IMR-90 (cell line): ENCODE measurements around the gene HRH3. TPM values are rescaled to one million over a fixed set of nuclear protein-coding genes. Genes with fewer than 3 reads are reported as not detected.

ENCODE experiments used
- ATAC-seq: fragments of 200-7000 bp; cut with Tn5 transposase; 2 replicates; pipeline ENCODE4 v1.9.1; 2020; ENCODE audit warnings: low read depth, mild to moderate bottlenecking, moderate library complexity
- BruUV-seq: library from RNA; stranded (reverse); fragments of 400-500 nt; replicated peaks from 2 replicates; lab custom pipeline; 2021; lab: Mats Ljungman, UMichigan
- CTCF ChIA-PET: fragments of 300-600 bp; formaldehyde crosslinking; extraction: SDS; loops from one replicate; lab custom pipeline; 2021; ENCODE audit warnings: antibody characterized with exemption; lab: Yijun Ruan, JAX
- POLR2A ChIA-PET: fragments of 300-600 bp; sonication (Branson Sonifier 250); formaldehyde crosslinking; loops from one replicate; lab custom pipeline; 2022; ENCODE audit warnings: antibody characterized with exemption; ENCODE audit not compliant: unreplicated experiment; lab: Charles Lee
- DNase-seq: peaks from one replicate; pipeline ENCODE4 v3.0.0; 2013
- H2AFZ ChIP-seq: replicated peaks from 2 replicates; pipeline ENCODE3; 2013; ENCODE audit warnings: low read length, mild to moderate bottlenecking; ENCODE audit not compliant: poor library complexity
- H2AK5ac ChIP-seq: 2 replicates; pipeline ENCODE4 v1.6.1; 2013; ENCODE audit warnings: low read depth, low read length, inconsistent platforms
- H2AK9ac ChIP-seq: replicated peaks from 2 replicates; pipeline ENCODE3; 2013; ENCODE audit warnings: mild to moderate bottlenecking, low read depth, low read length, moderate library complexity; ENCODE audit not compliant: poor library complexity
- H2BK120ac ChIP-seq: 2 replicates; pipeline ENCODE4 v1.6.1; 2013; ENCODE audit warnings: low read depth, low read length, inconsistent platforms
- H2BK15ac ChIP-seq: 3 replicates; pipeline ENCODE4 v1.6.1; 2013; ENCODE audit warnings: low read depth, low read length, inconsistent platforms
- H2BK20ac ChIP-seq: 2 replicates; pipeline ENCODE4 v1.6.1; 2013; ENCODE audit warnings: low read depth, mild to moderate bottlenecking, inconsistent platforms, low read length, moderate library complexity
- H2BK5ac ChIP-seq: 2 replicates; pipeline ENCODE4 v1.6.1; 2013; ENCODE audit warnings: mild to moderate bottlenecking, low read depth, low read length, inconsistent platforms; ENCODE audit not compliant: poor library complexity, severe bottlenecking
- H3K14ac ChIP-seq: replicated peaks from 2 replicates; pipeline ENCODE4 v1.6.1; 2013; ENCODE audit warnings: low read depth, low read length, inconsistent platforms
- H3K18ac ChIP-seq: 2 replicates; pipeline ENCODE4 v1.6.1; 2013; ENCODE audit warnings: low read depth, low read length, control low read depth
- H3K23ac ChIP-seq: 2 replicates; pipeline ENCODE4 v1.6.1; 2013; ENCODE audit warnings: low read depth, low read length, inconsistent platforms
- H3K27ac ChIP-seq: 2 replicates; pipeline ENCODE4 v1.5.1; 2013; ENCODE audit warnings: mild to moderate bottlenecking, control low read depth, low read length; ENCODE audit not compliant: insufficient read depth
- H3K27me3 ChIP-seq: 2 replicates; pipeline ENCODE4 v1.6.1; 2013; ENCODE audit warnings: low read length; ENCODE audit not compliant: control insufficient read depth, insufficient read depth
- H3K36me3 ChIP-seq: 2 replicates; pipeline ENCODE4 v1.6.1; 2013; ENCODE audit warnings: low read length, mixed read lengths; ENCODE audit not compliant: control insufficient read depth, insufficient read depth
- H3K4ac ChIP-seq: 2 replicates; pipeline ENCODE4 v1.6.1; 2013; ENCODE audit warnings: low read depth, low read length, inconsistent platforms
- H3K4me1 ChIP-seq: 2 replicates; pipeline ENCODE4 v1.6.1; 2013; ENCODE audit warnings: low read length, mixed read lengths; ENCODE audit not compliant: control insufficient read depth, insufficient read depth
- H3K4me2 ChIP-seq: 2 replicates; pipeline ENCODE4 v1.6.1; 2013; ENCODE audit warnings: low read depth, mild to moderate bottlenecking, control low read depth, low read length, moderate library complexity
- H3K4me3 ChIP-seq: 2 replicates; pipeline ENCODE4 v1.5.1; 2013; ENCODE audit warnings: low read depth, mild to moderate bottlenecking, control low read depth, low read length, moderate library complexity; ENCODE audit not compliant: insufficient read depth
- H3K56ac ChIP-seq: 2 replicates; pipeline ENCODE4 v1.6.1; 2013; ENCODE audit warnings: low read length, inconsistent platforms; ENCODE audit not compliant: insufficient read depth; ENCODE audit errors: extremely low read depth
- H3K79me1 ChIP-seq, 2 experiments: 2 replicates each; pipeline ENCODE4 v1.6.1; 2013; ENCODE audit warnings: low read length in 2 of 2, inconsistent platforms in 1 of 2, low read depth in 1 of 2
- H3K9ac ChIP-seq: 2 replicates; pipeline ENCODE4 v1.6.1; 2013; ENCODE audit warnings: low read depth, low read length, control low read depth
- H3K9me1 ChIP-seq: 2 replicates; pipeline ENCODE4 v1.6.1; 2013; ENCODE audit warnings: low read length, inconsistent platforms; ENCODE audit not compliant: insufficient read depth
- H3K9me3 ChIP-seq: 2 replicates; pipeline ENCODE4 v1.6.1; 2013; ENCODE audit warnings: low read length; ENCODE audit not compliant: control insufficient read depth, insufficient read depth
- H4K20me1 ChIP-seq: 2 replicates; pipeline ENCODE4 v1.6.1; 2013; ENCODE audit warnings: low read length, inconsistent platforms; ENCODE audit not compliant: insufficient read depth
- H4K5ac ChIP-seq: 2 replicates; pipeline ENCODE4 v1.6.1; 2013; ENCODE audit warnings: mild to moderate bottlenecking, low read depth, low read length, control low read depth
- H4K8ac ChIP-seq, 2 experiments: 2 replicates each; pipeline ENCODE4 v1.6.1; 2013; ENCODE audit warnings: low read depth in 2 of 2, low read length in 2 of 2, control low read depth in 1 of 2, inconsistent platforms in 1 of 2
- H4K91ac ChIP-seq: 2 replicates; pipeline ENCODE4 v1.6.1; 2013; ENCODE audit warnings: low read depth, low read length, inconsistent platforms; ENCODE audit not compliant: insufficient read depth
- CEBPB ChIP-seq: IDR thresholded peaks from 2 replicates; pipeline ENCODE4 v1.6.1; 2012; ENCODE audit warnings: low read depth, low read length, improper control_type of control experiment
- CHD1 ChIP-seq: IDR thresholded peaks from 2 replicates; pipeline ENCODE4 v1.6.1; 2012; ENCODE audit warnings: low read depth, low read length, improper control_type of control experiment
- CTCF ChIP-seq: conservative IDR thresholded peaks from 2 replicates; pipeline ENCODE4 v1.5.1; 2012; ENCODE audit warnings: mild to moderate bottlenecking, low read depth, low read length, improper control_type of control experiment
- ELK1 ChIP-seq: fragments of 150-350 bp; IDR thresholded peaks from 2 replicates; pipeline ENCODE4 v1.6.1; 2016; ENCODE audit warnings: low read depth, mild to moderate bottlenecking, low read length, moderate library complexity, borderline replicate concordance
- MAZ ChIP-seq: IDR thresholded peaks from 2 replicates; pipeline ENCODE4 v1.6.1; 2012; ENCODE audit warnings: low read depth, mild to moderate bottlenecking, low read length, improper control_type of control experiment, moderate library complexity, borderline replicate concordance
- MXI1 ChIP-seq: IDR thresholded peaks from 2 replicates; pipeline ENCODE4 v1.6.1; 2012; ENCODE audit warnings: low read depth, mild to moderate bottlenecking, low read length, moderate library complexity, borderline replicate concordance
- NFE2L2 ChIP-seq: fragments of 150-350 bp; IDR thresholded peaks from 2 replicates; pipeline ENCODE4 v1.6.1; 2016; ENCODE audit warnings: low read depth, mild to moderate bottlenecking, low read length
- POLR2A ChIP-seq: IDR thresholded peaks from 2 replicates; pipeline ENCODE4 v1.6.1; 2012; ENCODE audit warnings: mild to moderate bottlenecking, low read depth, low read length
- RAD21 ChIP-seq: IDR thresholded peaks from 2 replicates; pipeline ENCODE4 v1.6.1; 2012; ENCODE audit warnings: low read length, improper control_type of control experiment
- RFX5 ChIP-seq: IDR thresholded peaks from 2 replicates; pipeline ENCODE4 v1.8.0; 2012; ENCODE audit warnings: low read depth, mild to moderate bottlenecking, low read length, moderate library complexity
- SMC3 ChIP-seq: fragments of 150-350 bp; IDR thresholded peaks from 2 replicates; pipeline ENCODE4 v1.6.1; 2016; ENCODE audit warnings: low read depth, mild to moderate bottlenecking, antibody characterized with exemption, low read length, moderate library complexity
- USF2 ChIP-seq: fragments of 150-350 bp; IDR thresholded peaks from 2 replicates; pipeline ENCODE4 v1.6.1; 2017; ENCODE audit warnings: mild to moderate bottlenecking, antibody characterized with exemption, low read length, low read depth
- WGBS, 2 experiments: methylation state at CpG; one replicate each; pipeline versions ENCODE4 v1.1.5 to v1.1.7; 2013; ENCODE audit warnings: missing lambda C conversion rate in 2 of 2; ENCODE audit not compliant: insufficient read length in 1 of 2; ENCODE audit errors: extremely low coverage in 2 of 2; 5-methylcytosine and 5-hydroxymethylcytosine counted together
- dilution Hi-C: fragments of 300-500 bp; cut with HindIII; formaldehyde crosslinking; loops from one replicate; pipeline ENCODE4 v1.14.3; 2018; ENCODE audit warnings: low sequenced_read_pairs; ENCODE audit not compliant: unreplicated experiment
- in situ Hi-C: fragments of 300-500 bp; cut with MboI; formaldehyde crosslinking; loops from 3 replicates; pipeline ENCODE4 v1.14.3; 2019; ENCODE audit warnings: low sequenced_read_pairs, inconsistent platforms, mixed read lengths
- intact Hi-C: fragments of 100-400 bp; cut with micrococcal nuclease; formaldehyde crosslinking; loops from 2 replicates; pipeline ENCODE4 v1.10.0; 2022
- polyA plus RNA-seq, 3 experiments: library from polyadenylated mRNA; depleted of rRNA; stranded (reverse); fragments of >200 nt; gene quantifications; 2 replicates each; pipeline ENCODE4 v1.2.3, GENCODE V29; 2012; ENCODE audit warnings: low replicate concordance in 1 of 3
- total RNA-seq: library from RNA; depleted of rRNA; stranded (reverse); fragments of >200 nt; gene quantifications from 2 replicates; pipeline ENCODE4 v1.2.3, GENCODE V29; 2012

The HRH3 gene
- total and polyA plus RNA-seq, 2 of the 4 experiments (the other 2 are of a cell fraction): not detected

DNA sequence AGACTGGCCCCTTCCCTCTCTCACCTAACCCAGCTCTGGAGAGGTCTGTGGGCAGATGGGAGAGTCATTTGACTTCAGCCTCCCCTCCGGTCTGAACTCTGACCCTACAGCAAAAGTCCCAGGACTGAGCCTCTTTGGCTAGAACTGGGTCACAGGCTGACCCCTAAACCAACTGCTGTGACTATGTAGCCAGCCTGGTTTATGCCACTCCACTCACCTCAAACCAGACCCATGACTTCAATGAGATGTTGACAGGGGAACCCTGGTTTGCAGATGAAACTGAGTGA is 17.4 kb upstream of the HRH3 start (continued):
- TF ChIP-seq CTCF (no peak), CEBPB (no peak), POLR2A (no peak)

DNA sequence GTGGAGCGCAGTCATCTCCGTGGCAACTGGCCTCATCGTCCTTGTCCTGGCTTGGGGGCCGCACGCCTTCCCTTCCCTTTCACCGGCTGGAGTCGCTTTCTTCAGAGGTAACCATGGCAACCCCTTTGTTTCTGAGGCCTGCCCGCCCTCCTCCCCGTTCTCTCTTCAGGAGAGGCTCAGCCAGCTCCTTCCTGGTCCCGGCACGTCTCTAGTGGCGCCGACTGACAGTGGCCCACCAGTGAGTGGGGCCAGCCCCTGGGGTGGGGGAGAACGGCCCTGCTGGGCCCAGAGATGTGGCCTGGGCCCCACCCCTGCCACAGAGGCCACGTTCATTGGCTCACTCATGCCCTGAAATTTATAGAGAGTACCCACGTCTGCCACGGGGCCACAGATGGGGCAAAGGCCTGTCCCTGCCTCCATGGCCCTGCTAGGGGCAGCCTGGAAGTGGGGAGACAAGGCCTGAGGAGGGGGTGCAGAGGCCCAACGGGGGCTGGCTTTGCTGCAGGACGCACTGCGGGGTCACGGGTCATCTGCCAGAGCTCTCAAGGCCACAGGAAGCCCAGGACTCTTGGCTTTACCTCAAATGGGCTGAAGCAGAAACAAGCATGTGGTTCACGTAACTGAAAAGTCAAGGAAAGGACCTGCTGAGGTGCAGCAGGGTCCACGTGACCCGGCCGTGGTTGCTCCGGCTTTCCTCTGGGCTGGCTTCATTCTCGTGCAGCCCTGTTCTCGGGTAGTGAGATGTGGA is 16.9 kb upstream of the HRH3 start:
- Histone ChIP-seq H3K36me3 (peaks cover 6% of the 10 kb centered on the region; the same call in 1 of the 2 replicates), H3K18ac (no peak overlapping the region), H3K27me3 (peaks cover 13% of the 10 kb centered on the region), H2AK9ac (peak overlapping the region; percentile 10), H3K4me2 (no peak overlapping the region), H3K14ac (no peak overlapping the region), H3K4me3 (no peak overlapping the region), H2AFZ (no peak overlapping the region), H2BK20ac (no peak overlapping the region), H2BK5ac (no peak overlapping the region), H4K91ac (no peak overlapping the region), H3K4ac (no peak overlapping the region), H4K8ac (no peak overlapping the region), H3K9ac (no peak overlapping the region), H3K9me1 (no peaks in the 10 kb centered on the region), H2BK15ac (no peak overlapping the region), H3K56ac (no peak overlapping the region), H2AK5ac (no peak overlapping the region), H3K23ac (no peak overlapping the region), H3K4me1 (peaks cover 4% of the 10 kb centered on the region), H2BK120ac (no peak overlapping the region), H3K27ac (no peak overlapping the region), H4K20me1 (peaks cover 27% of the 10 kb centered on the region), H3K79me1 (peaks cover 11 to 30% of the 10 kb centered on the region in 2 experiments), H4K5ac (no peak overlapping the region), H3K9me3 (peaks cover 4% of the 10 kb centered on the region)
- BruUV-seq: no TSS peak
- 33% methylated on average over 14 of the region's 28 CpGs; no CpG with 5 or more reads in 1 of the 2 experiments for WGBS, 2 experiments
- ATAC-seq: no peak
- dilution Hi-C loops: no loop called here
- intact Hi-C loops: no loop called here
- CTCF ChIA-PET: no interaction called here
- in situ Hi-C loops: no loop called here
- POLR2A ChIA-PET: no interaction called here
- no peak for DNase-seq
- TF ChIP-seq USF2: no peak
- TF ChIP-seq CHD1: no peak
- no peak for TF ChIP-seq RFX5
- TF ChIP-seq ELK1: no peak
- no peak for TF ChIP-seq NFE2L2
- no peak for TF ChIP-seq MAZ
- no peak for TF ChIP-seq POLR2A
- no peak for TF ChIP-seq RAD21
- no peak for TF ChIP-seq MXI1
- TF ChIP-seq SMC3: no peak
